ENCODE data around the gene TTBK2.

DNA sequence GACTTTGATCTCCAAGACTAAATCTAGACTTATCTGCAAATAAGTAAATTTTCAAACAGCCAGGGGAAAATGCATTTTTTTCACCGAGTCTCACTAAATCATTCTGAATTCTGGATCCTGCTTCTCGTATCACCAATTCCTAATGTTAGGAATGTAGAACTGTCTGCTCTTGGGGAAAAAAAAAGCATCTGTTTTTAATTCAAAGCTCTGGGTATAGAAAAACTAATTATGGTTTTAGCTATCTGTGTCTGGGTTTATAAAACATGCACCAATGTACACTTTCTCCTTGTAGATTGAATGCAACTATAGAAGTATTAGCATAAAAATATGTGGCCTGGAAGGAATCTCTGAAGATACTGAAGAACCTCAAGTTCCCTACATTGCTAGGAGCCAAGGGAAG lies 178.9 kb downstream of the TTBK2 start:
- TF ChIP-seq POLR2AphosphoS5 (IDR thresholded peaks at IDR 0.05; ENCODE audit: low read depth, low read length) (no peak), EZH2phosphoT487 (IDR thresholded peaks at IDR 0.05; ENCODE audit: borderline replicate concordance) (no peak)
